NT2/D1 (cell line): ENCODE results near the gene DYRK1A.

ENCODE experiments used
- DNase-seq: peaks from one replicate; pipeline ENCODE4 v3.0.0-alpha.2; 2011; ENCODE audit warnings: low read depth, low spot score
- H3K27me3 ChIP-seq: 2 replicates; pipeline ENCODE4 v1.6.0; 2011; ENCODE audit warnings: mild to moderate bottlenecking; ENCODE audit not compliant: insufficient read length, insufficient read depth
- H3K36me3 ChIP-seq: 2 replicates; pipeline ENCODE4 v1.6.1; 2011; ENCODE audit warnings: mild to moderate bottlenecking, low read length, mixed read lengths; ENCODE audit not compliant: insufficient read depth, insufficient read length
- H3K4me1 ChIP-seq: 2 replicates; pipeline ENCODE4 v1.5.1; 2011; ENCODE audit not compliant: insufficient read depth, insufficient read length
- H3K4me3 ChIP-seq: 2 replicates; pipeline ENCODE4 v1.5.1; 2011; ENCODE audit warnings: low read depth; ENCODE audit not compliant: insufficient read length
- H3K9ac ChIP-seq: 2 replicates; pipeline ENCODE4 v1.6.0; 2011; ENCODE audit warnings: low read depth; ENCODE audit not compliant: insufficient read length
- H3K9me3 ChIP-seq: 2 replicates; pipeline ENCODE4 v1.5.1; 2011; ENCODE audit warnings: mild to moderate bottlenecking, low read length; ENCODE audit not compliant: insufficient read depth
- SUZ12 ChIP-seq: IDR thresholded peaks from 2 replicates; pipeline ENCODE4 v1.6.1; 2011; ENCODE audit not compliant: insufficient read length, insufficient read depth; ENCODE audit errors: extremely low read depth
- YY1 ChIP-seq: IDR thresholded peaks from 2 replicates; pipeline ENCODE4 v1.6.1; 2011; ENCODE audit not compliant: insufficient read length, insufficient read depth
- ZNF274 ChIP-seq: IDR thresholded peaks from 2 replicates; pipeline ENCODE4 v1.6.1; 2011; ENCODE audit warnings: mild to moderate bottlenecking, low read depth, low read length

The DYRK1A gene

DNA sequence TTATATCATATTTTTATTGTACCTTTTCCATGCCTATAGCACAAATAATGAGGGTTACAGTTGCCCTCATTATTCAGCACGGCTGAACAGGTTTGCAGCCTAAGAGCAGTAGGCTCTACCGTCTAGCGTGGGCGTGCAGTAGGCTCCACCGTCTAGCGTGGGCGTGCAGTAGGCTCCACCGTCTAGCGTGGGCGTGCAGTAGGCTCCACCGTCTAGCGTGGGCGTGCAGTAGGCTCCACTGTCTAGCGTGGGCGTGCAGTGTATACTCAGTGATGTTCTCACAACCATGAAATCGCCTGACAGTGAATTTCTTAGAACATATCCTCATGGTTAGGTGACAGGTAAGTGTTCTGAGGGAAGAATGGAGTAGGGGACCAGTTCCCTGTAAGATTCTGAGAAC, 84.9 kb downstream of the DYRK1A start:
- Histone ChIP-seq H3K27me3 (no peaks in the 10 kb centered on the region), H3K4me1 (peaks cover 8% of the 10 kb centered on the region)

GRCh38 chr21:37452227-37452626, 85.7 kb downstream of the DYRK1A start:
- no peak for DNase-seq
- H3K9ac ChIP-seq = no peak overlapping the region
- H3K9me3 ChIP-seq = no peaks in the 10 kb centered on the region
- H3K36me3 ChIP-seq = peaks cover 23% of the 10 kb centered on the region
- no peak for TF ChIP-seq YY1
- no peak for TF ChIP-seq ZNF274
- no peak for TF ChIP-seq SUZ12
- peaks cover 8% of the 10 kb centered on the region for H3K4me1 ChIP-seq
- H3K27me3 ChIP-seq = no peaks in the 10 kb centered on the region
- no peak overlapping the region for H3K4me3 ChIP-seq

More for the DNA sequence above, 84.9 kb downstream of the DYRK1A start:
- Histone ChIP-seq H3K4me3 (no peak overlapping the region), H3K9me3 (no peaks in the 10 kb centered on the region), H3K9ac (no peak overlapping the region), H3K36me3 (peaks cover 21% of the 10 kb centered on the region)
- TF ChIP-seq ZNF274 (no peak), SUZ12 (no peak), YY1 (no peak)
- no peak for DNase-seq

GRCh38 chr21:37453350-37453749, 86.8 kb downstream of the DYRK1A start:
- Histone ChIP-seq H3K36me3 (peaks cover 19% of the 10 kb centered on the region), H3K9me3 (no peaks in the 10 kb centered on the region), H3K4me3 (no peak overlapping the region), H3K4me1 (peaks cover 8% of the 10 kb centered on the region), H3K9ac (no peak overlapping the region), H3K27me3 (no peaks in the 10 kb centered on the region)
- TF ChIP-seq ZNF274 (no peak), YY1 (no peak), SUZ12 (no peak)
- no peak for DNase-seq

- H3K4me1 ChIP-seq = peaks cover 8% of the 10 kb centered on the region
- TF ChIP-seq YY1 = no peak
- TF ChIP-seq SUZ12 = no peak
- TF ChIP-seq ZNF274 = no peak
- H3K36me3 ChIP-seq = peaks cover 12% of the 10 kb centered on the region
- H3K27me3 ChIP-seq = no peaks in the 10 kb centered on the region
- H3K9me3 ChIP-seq = no peaks in the 10 kb centered on the region
- no peak overlapping the region for H3K4me3 ChIP-seq
- DNase-seq = no peak
- H3K9ac ChIP-seq = no peak overlapping the region
These were observed 88.4 kb downstream of the DYRK1A start for GRCh38 chr21:37454869-37455503.

- H3K4me3 ChIP-seq = no peak overlapping the region
- DNase-seq = no peak
- peaks cover 9% of the 10 kb centered on the region for H3K36me3 ChIP-seq
- H3K9ac ChIP-seq = no peak overlapping the region
- H3K9me3 ChIP-seq = no peaks in the 10 kb centered on the region
- no peaks in the 10 kb centered on the region for H3K27me3 ChIP-seq
- H3K4me1 ChIP-seq = peaks cover 8% of the 10 kb centered on the region
- TF ChIP-seq SUZ12 = no peak
- TF ChIP-seq YY1 = no peak
- TF ChIP-seq ZNF274 = no peak
These were observed 88.9 kb downstream of the DYRK1A start for GRCh38 chr21:37455504-37455911.

DNA sequence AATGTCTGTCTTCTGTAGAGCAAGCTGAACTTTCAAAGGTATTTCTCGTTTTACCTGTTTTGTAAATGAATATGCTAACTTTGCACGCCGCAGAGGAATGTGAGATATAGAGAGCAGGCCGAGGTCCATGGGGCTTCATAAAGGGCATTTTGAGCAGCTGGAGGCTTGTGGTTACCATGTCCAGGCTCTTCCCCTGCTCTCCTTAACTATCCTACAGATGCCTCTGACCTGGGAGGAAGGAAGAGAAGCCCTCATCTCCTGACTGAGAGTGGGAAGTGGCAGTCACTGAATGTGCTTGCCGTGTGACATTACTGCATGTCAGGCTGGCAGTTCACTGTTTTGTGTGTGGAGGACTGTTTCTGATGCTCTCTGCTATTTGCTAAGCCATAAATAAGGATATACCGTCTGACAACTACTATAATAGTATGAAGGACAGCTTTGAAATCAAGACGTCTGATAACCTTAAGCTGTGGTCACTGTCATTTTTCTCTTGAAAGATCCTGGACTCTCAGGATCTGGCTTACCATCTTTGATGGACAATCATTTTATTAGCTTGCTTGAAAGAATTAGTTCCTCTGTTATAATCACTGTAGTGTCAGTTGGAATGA, 92.2 kb downstream of the DYRK1A start:
- Histone ChIP-seq H3K9ac (no peak overlapping the region), H3K9me3 (no peaks in the 10 kb centered on the region), H3K4me1 (no peaks in the 10 kb centered on the region), H3K4me3 (no peak overlapping the region), H3K27me3 (no peaks in the 10 kb centered on the region), H3K36me3 (peaks cover 7% of the 10 kb centered on the region)
- TF ChIP-seq YY1 = no peak
- TF ChIP-seq SUZ12 = no peak
- no peak for TF ChIP-seq ZNF274
- DNase-seq = no peak

- Histone ChIP-seq H3K4me1 (no peaks in the 10 kb centered on the region), H3K36me3 (peaks cover 7% of the 10 kb centered on the region)
- no peak for DNase-seq
These were observed 93.0 kb downstream of the DYRK1A start for GRCh38 chr21:37459575-37459974.

More at GRCh38 chr21:37459575-37459974, 93.0 kb downstream of the DYRK1A start:
- no peak for TF ChIP-seq YY1
- H3K27me3 ChIP-seq = no peaks in the 10 kb centered on the region
- H3K9ac ChIP-seq = no peak overlapping the region
- H3K9me3 ChIP-seq = no peaks in the 10 kb centered on the region
- no peak overlapping the region for H3K4me3 ChIP-seq
